MM.1S (cell line): ENCODE data around the gene GIPC2.
A peak's percentile ranks its signal among the peaks of the same experiment; 100 is the strongest.

Experiments used
- DNase-seq: peaks from one replicate; pipeline ENCODE4 v3.0.0-alpha.2; 2015
- H2AFZ ChIP-seq: fragments of 300-600 bp; sonication (generic); 2 replicates; pipeline ENCODE4 v1.6.0; 2016; ENCODE audit warnings: antibody characterized with exemption, low read length
- H3F3A ChIP-seq: fragments of 300-600 bp; sonication (generic); 2 replicates; pipeline ENCODE4 v1.6.1; 2016; ENCODE audit warnings: mild to moderate bottlenecking, antibody characterized with exemption, low read length, moderate library complexity, mixed read lengths; ENCODE audit not compliant: insufficient read depth
- H3K27ac ChIP-seq: fragments of 300-600 bp; sonication (generic); 2 replicates; pipeline ENCODE4 v1.5.1; 2016; ENCODE audit warnings: mild to moderate bottlenecking, low read length
- H3K27me3 ChIP-seq: fragments of 300-600 bp; sonication (generic); replicated peaks from 2 replicates; pipeline ENCODE4 v1.6.0; 2016; ENCODE audit warnings: low read length; ENCODE audit not compliant: insufficient read depth
- H3K36me3 ChIP-seq: fragments of 300-600 bp; sonication (generic); replicated peaks from 2 replicates; pipeline ENCODE4 v1.6.1; 2016; ENCODE audit warnings: mild to moderate bottlenecking, low read length, mixed read lengths; ENCODE audit not compliant: insufficient read depth
- H3K4me1 ChIP-seq: fragments of 300-600 bp; sonication (generic); 2 replicates; pipeline ENCODE4 v1.6.1; 2016; ENCODE audit warnings: low read length, mixed read lengths
- H3K4me2 ChIP-seq: fragments of 300-600 bp; sonication (generic); 2 replicates; pipeline ENCODE4 v1.6.0; 2016; ENCODE audit warnings: low read depth, low read length
- H3K4me3 ChIP-seq: fragments of 300-600 bp; sonication (generic); 2 replicates; pipeline ENCODE4 v1.5.1; 2016; ENCODE audit warnings: low read length, mixed read lengths
- H3K79me2 ChIP-seq: fragments of 300-600 bp; sonication (generic); 2 replicates; pipeline ENCODE4 v1.6.1; 2016; ENCODE audit warnings: mixed run types, low read length, mixed read lengths
- H3K9ac ChIP-seq: fragments of 300-600 bp; sonication (generic); 2 replicates; pipeline ENCODE4 v1.6.1; 2016; ENCODE audit warnings: low read length, mixed read lengths
- H3K9me2 ChIP-seq: fragments of 300-600 bp; sonication (generic); replicated peaks from 2 replicates; pipeline ENCODE4 v1.6.1; 2016; ENCODE audit warnings: mild to moderate bottlenecking, low read length, mixed read lengths; ENCODE audit not compliant: insufficient read depth
- H3K9me3 ChIP-seq: fragments of 300-600 bp; sonication (generic); replicated peaks from 2 replicates; pipeline ENCODE4 v1.6.1; 2016; ENCODE audit warnings: mild to moderate bottlenecking, low read length, mixed read lengths; ENCODE audit not compliant: insufficient read depth
- H4K20me1 ChIP-seq: fragments of 300-600 bp; sonication (generic); 2 replicates; pipeline ENCODE4 v1.6.1; 2016; ENCODE audit warnings: mild to moderate bottlenecking, low read length, moderate library complexity, mixed read lengths; ENCODE audit not compliant: insufficient read depth
- EZH2 ChIP-seq: fragments of 300-600 bp; sonication (generic); optimal IDR thresholded peaks from 2 replicates; pipeline ENCODE3; 2017; ENCODE audit warnings: low read depth, mild to moderate bottlenecking, antibody characterized with exemption, low read length, mixed read lengths
- EZH2phosphoT487 ChIP-seq: fragments of 300-600 bp; sonication (generic); IDR thresholded peaks from 2 replicates; pipeline ENCODE4 v1.6.1; 2018; ENCODE audit warnings: antibody characterized with exemption, low read length
- TF ChIP-seq, protein P1 (sequence below): fragments of 300-600 bp; sonication (generic); IDR thresholded peaks from 2 replicates; pipeline ENCODE4 v1.5.1; 2016; ENCODE audit warnings: antibody characterized with exemption, low read length, mixed read lengths

The GIPC2 gene

DNA sequence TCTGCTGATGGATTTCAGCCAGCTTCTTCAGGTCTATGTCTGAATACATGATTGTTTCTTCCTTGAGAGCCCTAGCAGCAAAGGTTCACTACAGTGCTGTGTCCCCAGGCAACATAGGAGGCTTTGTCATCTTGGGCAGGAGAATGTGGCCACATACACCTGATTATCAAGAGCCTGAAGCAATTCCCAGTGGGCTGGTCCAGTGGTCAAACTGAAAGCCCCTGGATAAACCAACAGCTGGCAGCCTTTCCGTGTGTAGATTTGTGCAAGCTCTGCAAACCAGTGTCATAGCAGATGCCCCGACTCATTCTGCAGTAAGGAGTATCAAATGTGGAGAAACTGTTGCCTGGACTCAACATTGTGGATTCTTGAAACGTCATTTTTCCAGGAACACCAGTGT lies 2.3 kb upstream of the GIPC2 start:
- Histone ChIP-seq H3K79me2 (no peaks in the 10 kb centered on the region), H2AFZ (no peak overlapping the region), H3K9ac (no peak overlapping the region), H3K4me1 (no peaks in the 10 kb centered on the region), H3K9me2 (no peaks in the 10 kb centered on the region), H3F3A (peaks cover 4% of the 10 kb centered on the region; the same call in 1 of the 2 replicates), H3K27ac (no peak overlapping the region), H3K4me2 (no peak overlapping the region), H3K9me3 (no peaks in the 10 kb centered on the region), H4K20me1 (no peaks in the 10 kb centered on the region), H3K36me3 (no peaks in the 10 kb centered on the region), H3K27me3 (no peaks in the 10 kb centered on the region), H3K4me3 (no peak overlapping the region)
- DNase-seq = no peak
- TF ChIP-seq EZH2phosphoT487 (no peak), EZH2 (no peak)
- TF ChIP-seq, protein P1, sequence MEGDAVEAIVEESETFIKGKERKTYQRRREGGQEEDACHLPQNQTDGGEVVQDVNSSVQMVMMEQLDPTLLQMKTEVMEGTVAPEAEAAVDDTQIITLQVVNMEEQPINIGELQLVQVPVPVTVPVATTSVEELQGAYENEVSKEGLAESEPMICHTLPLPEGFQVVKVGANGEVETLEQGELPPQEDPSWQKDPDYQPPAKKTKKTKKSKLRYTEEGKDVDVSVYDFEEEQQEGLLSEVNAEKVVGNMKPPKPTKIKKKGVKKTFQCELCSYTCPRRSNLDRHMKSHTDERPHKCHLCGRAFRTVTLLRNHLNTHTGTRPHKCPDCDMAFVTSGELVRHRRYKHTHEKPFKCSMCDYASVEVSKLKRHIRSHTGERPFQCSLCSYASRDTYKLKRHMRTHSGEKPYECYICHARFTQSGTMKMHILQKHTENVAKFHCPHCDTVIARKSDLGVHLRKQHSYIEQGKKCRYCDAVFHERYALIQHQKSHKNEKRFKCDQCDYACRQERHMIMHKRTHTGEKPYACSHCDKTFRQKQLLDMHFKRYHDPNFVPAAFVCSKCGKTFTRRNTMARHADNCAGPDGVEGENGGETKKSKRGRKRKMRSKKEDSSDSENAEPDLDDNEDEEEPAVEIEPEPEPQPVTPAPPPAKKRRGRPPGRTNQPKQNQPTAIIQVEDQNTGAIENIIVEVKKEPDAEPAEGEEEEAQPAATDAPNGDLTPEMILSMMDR = no peak

DNA sequence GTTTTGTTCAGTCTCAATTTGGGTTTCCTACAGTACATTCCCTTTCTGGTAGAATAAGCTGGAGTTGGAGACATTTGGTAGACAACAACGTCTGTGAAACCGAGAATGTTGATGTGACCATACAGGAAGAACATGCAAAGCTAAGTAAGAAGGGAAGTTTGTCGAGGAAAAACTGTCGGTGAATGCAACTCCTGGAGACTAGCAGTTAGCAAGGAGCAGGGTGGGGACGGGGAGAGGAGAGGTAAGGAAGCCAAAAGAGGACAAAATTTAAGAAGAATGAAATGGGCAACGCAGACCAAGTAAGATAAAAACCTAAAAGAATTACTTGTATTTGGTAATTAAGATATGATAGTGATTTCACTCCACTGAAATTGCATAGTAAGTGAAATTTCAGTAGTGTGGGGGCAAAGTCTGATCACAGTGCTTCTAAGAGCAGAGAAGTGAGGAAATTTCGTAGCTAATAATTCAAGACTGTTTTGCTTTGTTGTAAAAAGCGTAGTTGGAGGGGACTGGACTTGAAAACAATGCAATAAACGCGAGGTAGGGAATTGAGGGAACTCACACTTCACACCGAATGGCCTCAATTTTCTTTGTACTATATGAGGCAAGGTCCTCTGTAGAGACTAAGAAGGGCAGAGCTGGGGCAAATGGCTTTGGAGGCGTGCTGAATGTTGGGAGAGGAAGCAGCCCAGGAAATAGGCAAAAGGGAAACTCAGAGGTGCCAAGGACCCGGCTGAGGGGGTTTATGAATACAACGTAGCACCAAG lies 787 bp upstream of the GIPC2 start:
- Histone ChIP-seq H3K36me3 (no peaks in the 10 kb centered on the region), H3K4me1 (no peaks in the 10 kb centered on the region), H2AFZ (peak overlapping the region; percentile 51), H3K9me3 (no peaks in the 10 kb centered on the region), H3K4me3 (peak overlapping the region; percentile 52), H3K27ac (no peak overlapping the region), H3K9ac (peak overlapping the region; percentile 3; the same call in 1 of the 2 replicates), H3K27me3 (no peaks in the 10 kb centered on the region), H3K4me2 (peak overlapping the region; percentile 67), H4K20me1 (no peaks in the 10 kb centered on the region), H3F3A (peaks cover 4% of the 10 kb centered on the region; the same call in 1 of the 2 replicates), H3K79me2 (no peaks in the 10 kb centered on the region), H3K9me2 (no peaks in the 10 kb centered on the region)
- TF ChIP-seq EZH2phosphoT487 = no peak
- no peak for TF ChIP-seq EZH2
- TF ChIP-seq, protein P1 = no peak
- DNase-seq = no peak

DNA sequence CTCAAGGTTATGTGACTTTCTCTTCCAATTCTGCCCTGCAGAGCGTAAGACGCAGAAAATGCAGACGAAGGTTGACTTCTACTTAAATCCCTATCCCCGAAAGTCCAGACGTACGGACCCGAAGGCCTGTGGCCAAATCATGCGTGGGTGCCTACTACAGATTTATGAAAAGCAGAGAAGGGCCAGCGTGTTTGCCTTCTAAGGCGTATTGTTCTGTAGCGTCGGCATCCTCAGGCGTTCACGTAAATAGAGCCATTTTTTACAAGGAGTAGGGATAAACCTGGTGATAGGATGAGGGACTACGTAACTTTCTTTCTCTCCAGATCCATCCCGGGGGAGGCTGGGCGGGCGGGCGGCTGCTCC lies 222 bp upstream of the GIPC2 start:
- H3K9me2 ChIP-seq = no peaks in the 10 kb centered on the region
- no peak for DNase-seq
- H3K79me2 ChIP-seq = no peaks in the 10 kb centered on the region
- H3K27ac ChIP-seq = no peak overlapping the region
- H3F3A ChIP-seq = peaks cover 4% of the 10 kb centered on the region; the same call in 1 of the 2 replicates
- H3K9me3 ChIP-seq = no peaks in the 10 kb centered on the region
- no peaks in the 10 kb centered on the region for H3K27me3 ChIP-seq
- H3K9ac ChIP-seq = peak overlapping the region; percentile 3; the same call in 1 of the 2 replicates
- no peaks in the 10 kb centered on the region for H3K4me1 ChIP-seq
- peak overlapping the region; percentile 52 for H3K4me3 ChIP-seq
- H3K36me3 ChIP-seq = no peaks in the 10 kb centered on the region
- TF ChIP-seq EZH2phosphoT487 (no peak), EZH2 (no peak)
- TF ChIP-seq, protein P1 = no peak
- peak overlapping the region; percentile 67 for H3K4me2 ChIP-seq
- H2AFZ ChIP-seq = peak overlapping the region; percentile 51
- H4K20me1 ChIP-seq = no peaks in the 10 kb centered on the region
